Stimulated activated CD8-positive, alpha-beta memory T cell treated with anti-CD3 and anti-CD28 coated beads, Interleukin-12 subunit alpha, Interleukin-12 subunit beta, amount 100 ng/mL, for 4 hours (primary cell): ENCODE results near the gene MBP.

Source experiments
- DNase-seq: peaks from one replicate; pipeline ENCODE4 v3.0.0-alpha.2; 2020; ENCODE audit warnings: low read depth

MBP gene

GRCh38 chr18:77133835-77134496 lies 1.4 kb upstream of the MBP start:
- DNase-seq, result no peak

GRCh38 chr18:77133051-77133834 lies 660 bp upstream of the MBP start:
- DNase-seq, result no peak

GRCh38 chr18:77131652-77132368 lies 773 bp downstream of the MBP start:
- no peak for DNase-seq

GRCh38 chr18:77131100-77131651 lies 1.4 kb downstream of the MBP start:
- DNase-seq, result peak; percentile 46

GRCh38 chr18:77130229-77131099 lies 2.1 kb downstream of the MBP start:
- no peak for DNase-seq

- DNase-seq, result no peak
Measured at GRCh38 chr18:77129150-77129551, 3.4 kb downstream of the MBP start.

GRCh38 chr18:77127769-77128671 lies 4.6 kb downstream of the MBP start:
- DNase-seq, result no peak

- no peak for DNase-seq
Measured at GRCh38 chr18:77124452-77124922, 8.1 kb downstream of the MBP start.

GRCh38 chr18:77123320-77124231 lies 9.0 kb downstream of the MBP start:
- DNase-seq, result no peak

- no peak for DNase-seq
Measured at GRCh38 chr18:77121523-77121922, 11.1 kb downstream of the MBP start.

- no peak for DNase-seq
Measured at GRCh38 chr18:77119851-77120491, 12.6 kb downstream of the MBP start.

- DNase-seq, result no peak
Measured at GRCh38 chr18:77119101-77119850, 13.3 kb downstream of the MBP start.

- no peak for DNase-seq
Measured at GRCh38 chr18:77118256-77119090, 14.1 kb downstream of the MBP start.

- no peak for DNase-seq
Measured at GRCh38 chr18:77116201-77117080, 16.1 kb downstream of the MBP start.

- no peak for DNase-seq
Measured at GRCh38 chr18:77115192-77115953, 17.2 kb downstream of the MBP start.
